Fibroblast of pulmonary artery (primary cell): ENCODE data around the gene PDLIM5.

ENCODE experiments used
- DNase-seq: peaks from one replicate; pipeline ENCODE4 v3.0.0-alpha.2; 2010; ENCODE audit warnings: low read depth
- H3K4me3 ChIP-seq: replicated peaks from 2 replicates; pipeline ENCODE4 v1.5.1; 2011; ENCODE audit warnings: low read depth, mild to moderate bottlenecking, control low read depth, low read length, moderate library complexity
- TF ChIP-seq, protein P1 (sequence below): IDR thresholded peaks from 2 replicates; pipeline ENCODE4 v1.5.1; 2011; ENCODE audit warnings: mild to moderate bottlenecking, control low read depth, low read length, inconsistent platforms; ENCODE audit errors: missing control alignments

PDLIM5 gene

DNA sequence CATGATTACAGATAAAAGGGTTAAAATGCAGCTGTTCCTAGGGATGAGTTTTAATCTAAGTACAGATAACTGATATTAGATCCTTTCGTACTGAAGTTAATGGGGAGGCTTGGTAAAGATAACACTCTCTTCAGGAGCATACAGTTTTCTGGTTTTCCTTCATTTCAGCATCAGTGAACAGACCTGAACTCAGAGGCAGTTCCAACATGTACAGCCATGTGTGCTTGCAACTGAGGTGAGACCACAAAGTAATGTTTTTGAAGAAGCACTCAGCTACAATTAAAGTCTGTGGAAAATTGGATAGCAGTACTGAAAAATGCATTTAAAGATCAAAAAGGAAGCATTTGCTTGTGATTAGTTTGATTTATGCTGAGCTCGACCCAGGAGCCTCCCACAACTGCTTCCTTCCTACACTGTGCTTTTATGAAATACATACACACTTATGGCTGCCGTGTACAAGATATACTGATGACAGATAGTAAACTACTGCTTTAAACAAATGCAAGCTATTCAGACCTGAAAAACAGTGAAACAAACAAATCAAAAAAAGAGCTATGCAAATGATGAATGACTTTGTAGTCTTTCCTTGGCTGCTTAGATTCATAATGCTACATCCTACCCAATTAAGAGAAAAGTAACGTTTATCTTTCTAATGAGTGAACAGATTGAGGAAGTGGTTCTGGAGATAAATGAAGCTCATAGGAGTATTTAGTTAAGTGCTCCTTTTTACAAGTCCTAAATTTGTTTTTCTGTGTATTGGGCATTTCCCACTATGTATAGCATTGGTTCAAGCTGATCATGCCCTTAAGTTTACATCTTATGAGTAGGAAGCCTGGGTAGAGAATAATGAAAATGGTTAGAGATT, 68.4 kb downstream of the PDLIM5 start:
- DNase-seq = no peak
- H3K4me3 ChIP-seq = no peak overlapping the region
- TF ChIP-seq, protein P1, sequence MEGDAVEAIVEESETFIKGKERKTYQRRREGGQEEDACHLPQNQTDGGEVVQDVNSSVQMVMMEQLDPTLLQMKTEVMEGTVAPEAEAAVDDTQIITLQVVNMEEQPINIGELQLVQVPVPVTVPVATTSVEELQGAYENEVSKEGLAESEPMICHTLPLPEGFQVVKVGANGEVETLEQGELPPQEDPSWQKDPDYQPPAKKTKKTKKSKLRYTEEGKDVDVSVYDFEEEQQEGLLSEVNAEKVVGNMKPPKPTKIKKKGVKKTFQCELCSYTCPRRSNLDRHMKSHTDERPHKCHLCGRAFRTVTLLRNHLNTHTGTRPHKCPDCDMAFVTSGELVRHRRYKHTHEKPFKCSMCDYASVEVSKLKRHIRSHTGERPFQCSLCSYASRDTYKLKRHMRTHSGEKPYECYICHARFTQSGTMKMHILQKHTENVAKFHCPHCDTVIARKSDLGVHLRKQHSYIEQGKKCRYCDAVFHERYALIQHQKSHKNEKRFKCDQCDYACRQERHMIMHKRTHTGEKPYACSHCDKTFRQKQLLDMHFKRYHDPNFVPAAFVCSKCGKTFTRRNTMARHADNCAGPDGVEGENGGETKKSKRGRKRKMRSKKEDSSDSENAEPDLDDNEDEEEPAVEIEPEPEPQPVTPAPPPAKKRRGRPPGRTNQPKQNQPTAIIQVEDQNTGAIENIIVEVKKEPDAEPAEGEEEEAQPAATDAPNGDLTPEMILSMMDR = no peak

DNA sequence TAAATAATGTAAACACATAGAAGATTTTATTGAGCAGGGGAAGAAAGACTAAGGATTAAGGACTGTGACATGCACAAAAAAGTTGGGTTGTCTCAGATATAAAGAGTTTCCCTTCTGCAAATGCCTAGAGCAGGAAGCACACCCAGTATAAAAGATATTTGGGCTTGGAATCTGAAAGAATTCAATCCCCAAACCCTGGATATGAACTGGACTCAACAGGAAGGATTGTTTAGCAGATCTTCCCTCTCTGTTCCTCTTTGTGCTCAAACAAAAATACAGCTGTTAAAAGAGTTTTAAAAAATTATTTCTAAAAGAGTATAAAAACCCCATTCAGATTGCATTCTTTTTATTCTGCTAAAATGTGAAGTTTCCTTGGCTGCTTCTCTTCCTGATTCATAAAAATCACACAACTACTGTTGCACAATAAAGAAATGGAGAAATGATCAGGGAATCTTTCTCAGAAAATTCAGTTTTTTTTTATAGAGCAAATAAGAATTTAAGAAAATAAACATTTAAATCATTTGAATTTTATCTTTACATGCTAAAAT, 71.4 kb downstream of the PDLIM5 start:
- DNase-seq = peak; percentile 47
- TF ChIP-seq, protein P1 = no peak
- H3K4me3 ChIP-seq = no peak overlapping the region

DNA sequence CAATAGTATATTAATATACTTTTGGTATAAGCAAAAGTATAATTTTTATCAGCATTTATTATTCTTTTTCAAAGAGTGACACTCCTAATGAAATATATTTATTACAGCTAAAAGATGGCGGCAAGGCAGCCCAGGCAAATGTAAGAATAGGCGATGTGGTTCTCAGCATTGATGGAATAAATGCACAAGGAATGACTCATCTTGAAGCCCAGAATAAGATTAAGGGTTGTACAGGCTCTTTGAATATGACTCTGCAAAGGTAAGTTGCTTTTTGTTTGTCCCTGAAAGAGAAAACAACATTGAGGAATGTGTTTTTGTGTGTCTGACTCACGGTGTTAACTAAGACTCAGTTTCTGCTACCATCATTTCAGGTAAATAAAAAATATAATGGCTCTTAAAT, 71.9 kb downstream of the PDLIM5 start:
- DNase-seq = peak; percentile 68
- TF ChIP-seq, protein P1 = no peak
- no peak overlapping the region for H3K4me3 ChIP-seq

DNA sequence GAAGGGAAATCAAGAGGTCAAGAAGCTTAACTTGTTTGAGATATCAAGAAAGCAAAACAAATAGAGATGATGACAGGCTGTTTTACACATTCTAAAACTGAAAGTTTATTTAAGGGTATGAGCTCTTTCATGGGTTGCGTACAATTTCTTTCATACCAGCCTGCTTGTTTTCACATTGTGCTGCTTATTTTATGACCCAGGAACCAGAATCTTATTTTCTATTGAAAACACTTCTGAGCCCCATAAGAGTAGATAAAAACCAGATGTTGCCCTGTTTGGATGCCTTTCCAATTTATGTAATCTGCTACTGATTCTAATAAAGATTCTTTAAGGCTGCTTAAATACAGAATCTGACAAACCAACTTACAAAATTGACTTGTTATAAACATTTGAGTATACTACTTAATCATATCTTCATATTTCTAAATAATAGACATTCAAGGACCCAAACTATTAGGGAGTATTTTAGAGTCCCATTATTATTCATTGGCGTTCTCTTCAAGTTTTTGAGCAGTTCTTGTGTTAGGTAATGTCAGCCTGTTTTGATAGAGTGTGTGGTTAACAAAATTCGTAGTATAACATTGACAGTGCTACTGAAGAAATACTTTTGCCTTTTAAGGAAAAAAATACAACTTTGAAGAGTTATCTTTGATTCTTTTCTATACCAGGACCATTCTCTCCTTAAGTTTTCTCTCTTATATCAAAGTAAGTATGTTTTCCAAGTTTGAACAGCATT, 74.4 kb downstream of the PDLIM5 start:
- no peak for DNase-seq
- no peak overlapping the region for H3K4me3 ChIP-seq
- TF ChIP-seq, protein P1 = no peak

DNA sequence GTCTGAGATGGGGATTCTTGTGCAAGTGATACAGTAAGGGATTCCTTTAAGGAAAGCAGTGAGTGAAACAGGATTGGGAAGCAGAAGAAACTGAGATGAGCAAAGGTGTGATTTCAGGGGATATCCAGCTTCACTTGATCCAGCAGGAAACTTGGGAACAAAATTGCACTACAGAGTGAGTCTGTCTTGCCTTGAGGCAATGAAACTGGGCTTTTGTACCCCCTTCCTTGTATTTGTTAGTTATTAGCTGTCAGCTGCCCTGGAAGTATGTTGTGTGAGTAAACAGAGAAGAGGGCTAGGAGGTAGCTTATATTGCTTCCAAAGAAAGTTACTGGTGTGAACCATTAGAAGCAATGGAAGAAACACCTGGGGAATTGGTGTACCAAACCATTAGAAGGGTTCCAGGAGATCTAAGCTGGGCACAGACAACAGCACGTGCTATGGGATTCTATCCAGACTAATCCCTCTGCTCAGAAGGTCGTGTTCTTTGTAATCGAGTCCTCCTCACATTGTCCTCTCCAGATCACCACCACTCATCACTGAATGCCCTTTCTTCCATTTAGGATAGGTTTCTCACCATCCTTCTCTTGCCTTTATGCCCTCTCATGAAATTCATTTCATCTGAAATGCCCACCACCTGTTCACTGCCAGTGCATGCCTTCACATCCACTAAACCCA, 76.0 kb downstream of the PDLIM5 start:
- no peak for DNase-seq
- TF ChIP-seq, protein P1 = no peak
- H3K4me3 ChIP-seq = no peak overlapping the region

DNA sequence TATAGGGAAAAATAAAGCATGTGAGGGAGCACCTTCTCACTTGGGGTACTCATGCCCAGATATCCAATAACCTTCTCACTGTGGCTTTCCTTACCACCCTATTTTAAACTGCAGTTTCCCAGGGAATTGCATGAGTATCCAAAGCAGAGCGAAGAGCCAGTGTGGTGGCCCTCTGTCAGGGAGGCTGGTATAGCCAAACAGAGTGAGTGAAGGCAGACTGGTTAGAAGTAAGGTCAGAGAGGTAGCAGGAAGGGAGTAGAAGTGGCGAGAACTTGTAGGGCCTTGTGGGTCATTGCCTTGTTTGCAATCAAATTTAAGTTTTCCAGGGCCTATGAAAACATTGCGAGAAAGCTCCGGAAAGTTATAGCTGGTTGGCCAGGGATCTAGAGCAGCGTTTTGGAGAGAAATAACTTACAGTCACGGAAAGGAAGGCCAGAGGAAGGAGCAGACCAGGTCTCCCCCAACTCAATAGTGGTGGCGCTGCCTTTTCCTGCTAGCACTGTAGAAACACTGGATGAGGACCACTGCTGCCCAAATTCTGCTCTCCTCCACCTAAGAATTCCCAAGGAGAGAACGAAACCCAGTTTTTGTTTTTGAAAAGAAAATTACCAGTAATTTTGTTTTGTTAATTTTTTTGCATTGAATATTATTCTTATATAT, 77.2 kb downstream of the PDLIM5 start:
- no peak for DNase-seq
- no peak overlapping the region for H3K4me3 ChIP-seq
- TF ChIP-seq, protein P1 = no peak
